Activated T-cell treated with anti-CD3 and anti-CD28 coated beads, Interleukin-2, amount 50 U/mL, for 72 hours (primary cell): ENCODE results near the gene TEX51. TPM values are rescaled to one million over a fixed set of nuclear protein-coding genes. Genes with fewer than 3 reads are reported as not detected.

ENCODE experiments used
- ATAC-seq, 2 donors: fragments of 150-1000 bp; cut with Tn5 transposase; replicated peaks in 1 of 2; 2 replicates each; pipeline ENCODE4 v1.10.0; 2021; ENCODE audit warnings: moderate library complexity in 2 of 2, mild to moderate bottlenecking in 1 of 2
- DNase-seq, 2 donors: peaks; one replicate each; pipeline ENCODE4 v3.0.0; 2021 to 2022; ENCODE audit warnings: mixed read lengths in 1 of 2
- H3K27ac Mint-ChIP-seq: one replicate; pipeline ENCODE4 v1.8.0; 2022; ENCODE audit warnings: mild to moderate bottlenecking, moderate library complexity, mixed read lengths
- H3K27me3 Mint-ChIP-seq: one replicate; pipeline ENCODE4 v1.8.0; 2022; ENCODE audit warnings: low read depth, mixed read lengths
- H3K36me3 Mint-ChIP-seq, 2 donors: one replicate each; pipeline ENCODE4 v1.8.0; 2022; ENCODE audit warnings: mixed read lengths in 2 of 2, mild to moderate bottlenecking in 1 of 2; ENCODE audit not compliant: insufficient read depth in 2 of 2
- H3K4me1 Mint-ChIP-seq: one replicate; pipeline ENCODE4 v1.8.0; 2022; ENCODE audit warnings: low read depth, mixed read lengths
- H3K4me3 Mint-ChIP-seq, 2 donors: one replicate each; pipeline ENCODE4 v1.8.0; 2022; ENCODE audit warnings: mild to moderate bottlenecking in 2 of 2, mixed read lengths in 2 of 2, moderate library complexity in 2 of 2
- H3K9me3 Mint-ChIP-seq, 2 donors: one replicate each; pipeline ENCODE4 v1.8.0; 2022; ENCODE audit warnings: mixed read lengths in 2 of 2
- total RNA-seq, 2 donors: library from RNA; stranded (reverse); gene quantifications; one replicate each; pipeline ENCODE4 v1.2.3, GENCODE V29; 2022

The TEX51 gene
- total RNA-seq, 2 donors from 2014 or later: not detected

- H3K9me3 Mint-ChIP-seq: peaks cover 0 to 2% of the 10 kb centered on the region in 2 donors
- peaks cover 7% of the 10 kb centered on the region for H3K27me3 Mint-ChIP-seq
- no peaks in the 10 kb centered on the region for H3K36me3 Mint-ChIP-seq
- H3K27ac Mint-ChIP-seq: no peak overlapping the region
- no peaks in the 10 kb centered on the region for H3K4me1 Mint-ChIP-seq
- no peak for ATAC-seq
- no peak for DNase-seq
- no peak overlapping the region for H3K4me3 Mint-ChIP-seq
Measured at GRCh38 chr2:126914811-126915500, 16.3 kb downstream of the TEX51 start.

GRCh38 chr2:126915903-126916302 is 17.2 kb downstream of the TEX51 start:
- ATAC-seq (no peak), DNase-seq (no peak)
- H3K27me3 Mint-ChIP-seq: peaks cover 7% of the 10 kb centered on the region
- no peaks in the 10 kb centered on the region for H3K4me1 Mint-ChIP-seq
- H3K4me3 Mint-ChIP-seq: no peak overlapping the region
- H3K36me3 Mint-ChIP-seq: no peaks in the 10 kb centered on the region
- peaks cover 0 to 2% of the 10 kb centered on the region in 2 donors for H3K9me3 Mint-ChIP-seq
- H3K27ac Mint-ChIP-seq: no peak overlapping the region

GRCh38 chr2:126916744-126917143 is 18.1 kb downstream of the TEX51 start:
- DNase-seq (no peak), ATAC-seq (no peak)
- H3K4me3 Mint-ChIP-seq: no peak overlapping the region

GRCh38 chr2:126921066-126921465 is 22.4 kb downstream of the TEX51 start:
- Mint-ChIP-seq H3K27me3 (peaks cover 6% of the 10 kb centered on the region), H3K4me1 (no peaks in the 10 kb centered on the region)

More at GRCh38 chr2:126916744-126917143, 18.1 kb downstream of the TEX51 start:
- Mint-ChIP-seq H3K27me3 (peaks cover 7% of the 10 kb centered on the region), H3K27ac (no peak overlapping the region), H3K9me3 (peaks cover 0 to 2% of the 10 kb centered on the region in 2 donors), H3K36me3 (no peaks in the 10 kb centered on the region), H3K4me1 (no peaks in the 10 kb centered on the region)

GRCh38 chr2:126930970-126931590 is 32.4 kb downstream of the TEX51 start:
- Mint-ChIP-seq H3K36me3 (no peaks in the 10 kb centered on the region), H3K4me3 (no peak overlapping the region), H3K9me3 (peaks cover 2% of the 10 kb centered on the region in 2 donors), H3K4me1 (no peaks in the 10 kb centered on the region), H3K27ac (no peak overlapping the region), H3K27me3 (peaks cover 6% of the 10 kb centered on the region)
- ATAC-seq (no peak), DNase-seq (no peak)

More at GRCh38 chr2:126921066-126921465, 22.4 kb downstream of the TEX51 start:
- H3K36me3 Mint-ChIP-seq: no peaks in the 10 kb centered on the region
- peaks cover 0 to 2% of the 10 kb centered on the region in 2 donors for H3K9me3 Mint-ChIP-seq
- no peak overlapping the region for H3K4me3 Mint-ChIP-seq
- DNase-seq (no peak), ATAC-seq (no peak)
- H3K27ac Mint-ChIP-seq: no peak overlapping the region

- ATAC-seq (no peak), DNase-seq (no peak)
- Mint-ChIP-seq H3K4me1 (no peaks in the 10 kb centered on the region), H3K9me3 (peaks cover 2% of the 10 kb centered on the region in 2 donors), H3K36me3 (no peaks in the 10 kb centered on the region), H3K27me3 (peaks cover 6% of the 10 kb centered on the region), H3K27ac (no peak overlapping the region), H3K4me3 (no peak overlapping the region)
Measured at GRCh38 chr2:126932529-126932928, 33.8 kb downstream of the TEX51 start.

GRCh38 chr2:126932966-126933710 is 34.4 kb downstream of the TEX51 start:
- H3K27ac Mint-ChIP-seq: no peak overlapping the region
- no peaks in the 10 kb centered on the region for H3K36me3 Mint-ChIP-seq
- ATAC-seq (no peak), DNase-seq (no peak)
- H3K9me3 Mint-ChIP-seq: peaks cover 2% of the 10 kb centered on the region in 2 donors
- no peaks in the 10 kb centered on the region for H3K4me1 Mint-ChIP-seq
- H3K27me3 Mint-ChIP-seq: peaks cover 9% of the 10 kb centered on the region
- no peak overlapping the region for H3K4me3 Mint-ChIP-seq

GRCh38 chr2:126933711-126934091 is 35.0 kb downstream of the TEX51 start:
- Mint-ChIP-seq H3K4me3 (no peak overlapping the region), H3K36me3 (no peaks in the 10 kb centered on the region), H3K4me1 (no peaks in the 10 kb centered on the region), H3K9me3 (peaks cover 2% of the 10 kb centered on the region in 2 donors), H3K27me3 (peaks cover 14% of the 10 kb centered on the region), H3K27ac (no peak overlapping the region)
- no peak for DNase-seq
- no peak for ATAC-seq

- Mint-ChIP-seq H3K4me3 (no peak overlapping the region), H3K9me3 (peaks cover 0 to 2% of the 10 kb centered on the region in 2 donors), H3K4me1 (no peaks in the 10 kb centered on the region), H3K27me3 (peaks cover 15% of the 10 kb centered on the region), H3K27ac (no peak overlapping the region), H3K36me3 (no peaks in the 10 kb centered on the region)
- DNase-seq (no peak), ATAC-seq (no peak)
Measured at GRCh38 chr2:126934809-126935208, 36.1 kb downstream of the TEX51 start.

- Mint-ChIP-seq H3K27ac (no peak overlapping the region), H3K4me1 (no peaks in the 10 kb centered on the region), H3K36me3 (no peaks in the 10 kb centered on the region), H3K9me3 (no peaks in the 10 kb centered on the region), H3K27me3 (peaks cover 15% of the 10 kb centered on the region), H3K4me3 (no peak overlapping the region)
- ATAC-seq: no peak
- no peak for DNase-seq
Measured at GRCh38 chr2:126935774-126936173, 37.1 kb downstream of the TEX51 start.

GRCh38 chr2:126936219-126936723 is 37.6 kb downstream of the TEX51 start:
- H3K27ac Mint-ChIP-seq: no peak overlapping the region
- no peaks in the 10 kb centered on the region for H3K9me3 Mint-ChIP-seq
- no peak for ATAC-seq
- peaks cover 15% of the 10 kb centered on the region for H3K27me3 Mint-ChIP-seq
- no peaks in the 10 kb centered on the region for H3K36me3 Mint-ChIP-seq
- DNase-seq: no peak
- H3K4me3 Mint-ChIP-seq: no peak overlapping the region
- no peaks in the 10 kb centered on the region for H3K4me1 Mint-ChIP-seq

GRCh38 chr2:126940331-126940730 is 41.6 kb downstream of the TEX51 start:
- Mint-ChIP-seq H3K9me3 (peaks cover 3 to 5% of the 10 kb centered on the region in 2 donors), H3K4me3 (no peak overlapping the region), H3K27ac (no peak overlapping the region), H3K27me3 (peaks cover 21% of the 10 kb centered on the region), H3K4me1 (peaks cover 5% of the 10 kb centered on the region), H3K36me3 (peaks cover 0 to 7% of the 10 kb centered on the region in 2 donors)
- ATAC-seq (no peak), DNase-seq (no peak)
